ENCODE measurements around the gene CYSRT1. TPM values are rescaled to one million over a fixed set of nuclear protein-coding genes. Genes with fewer than 3 reads are reported as not detected.
A peak's percentile ranks its signal among the peaks of the same experiment; 100 is the strongest.

The CYSRT1 gene
- total RNA-seq, 2 experiments from 2014 or later: 0.17 to 0.26 TPM

GRCh38 chr9:137231372-137232039, 6.5 kb downstream of the CYSRT1 start:
- no peak overlapping the region for H3K4me3 Mint-ChIP-seq
- H3K27me3 Mint-ChIP-seq (ENCODE audit: low read depth): peaks cover 2% of the 10 kb centered on the region
- no peak overlapping the region for H3K27ac Mint-ChIP-seq
- no peaks in the 10 kb centered on the region for H3K36me3 Mint-ChIP-seq (ENCODE audit: low read depth)
- intact Hi-C loops (cut with micrococcal nuclease): no loop called here
- no peak for DNase-seq
- no peaks in the 10 kb centered on the region for H3K9me3 Mint-ChIP-seq
- CTCF ChIA-PET: interaction anchor here (1.9 kb wide), 1 partner anchor 113 kb away, joined by 5 read pairs; no protein-coding TSS in a partner anchor
- peaks cover 7% of the 10 kb centered on the region for H3K4me1 Mint-ChIP-seq (ENCODE audit: low read depth)

DNA sequence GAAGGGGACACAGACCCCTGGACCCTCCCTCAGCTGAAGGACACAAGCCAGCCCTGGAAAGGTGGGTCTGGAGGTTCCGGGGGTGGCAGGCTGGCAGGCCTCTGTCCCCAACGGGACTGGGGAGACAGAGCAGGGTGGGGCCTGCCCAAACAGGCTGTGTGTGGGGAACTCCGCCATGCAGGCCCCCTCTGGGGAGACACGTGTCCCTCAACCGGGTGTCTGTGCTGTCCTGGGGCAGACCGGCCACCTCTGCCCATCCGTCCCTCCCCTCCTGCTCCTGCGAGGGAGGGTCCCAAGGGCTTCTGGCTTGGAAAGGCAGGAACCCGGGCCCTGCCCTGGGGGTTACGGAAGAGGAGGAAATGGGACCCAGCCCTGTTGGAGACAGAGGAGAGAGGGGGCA, 7.1 kb downstream of the CYSRT1 start:
- Mint-ChIP-seq H3K9me3 (no peaks in the 10 kb centered on the region), H3K27ac (no peak overlapping the region), H3K27me3 (ENCODE audit: low read depth) (peaks cover 2% of the 10 kb centered on the region), H3K36me3 (ENCODE audit: low read depth) (no peaks in the 10 kb centered on the region), H3K4me1 (ENCODE audit: low read depth) (peaks cover 12% of the 10 kb centered on the region), H3K4me3 (no peak overlapping the region)
- DNase-seq: no peak
- CTCF ChIA-PET: no interaction called here
- intact Hi-C loops (cut with micrococcal nuclease): no loop called here

DNA sequence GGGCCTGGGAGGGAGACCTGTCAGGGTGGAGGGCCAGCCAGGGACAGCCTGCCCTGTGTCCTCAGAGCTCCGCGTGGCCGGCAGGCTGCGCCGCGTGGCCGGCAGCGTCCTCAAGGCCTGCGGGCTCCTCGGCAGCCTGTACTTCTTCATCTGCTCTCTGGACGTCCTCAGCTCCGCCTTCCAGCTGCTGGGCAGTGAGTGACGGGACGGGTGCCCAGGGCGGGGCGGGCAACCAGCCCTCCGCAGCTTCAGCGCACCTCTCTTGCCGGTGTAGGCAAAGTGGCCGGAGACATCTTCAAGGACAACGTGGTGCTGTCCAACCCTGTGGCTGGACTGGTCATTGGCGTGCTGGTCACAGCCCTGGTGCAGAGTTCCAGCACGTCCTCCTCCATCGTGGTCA, 7.5 kb downstream of the CYSRT1 start:
- CTCF ChIA-PET: interaction anchor here (0.9 kb wide), 1 partner anchor 19 kb away, joined by 3 read pairs; the partner anchor contains the start of gene STPG3
- Mint-ChIP-seq H3K4me3 (no peak overlapping the region), H3K9me3 (no peaks in the 10 kb centered on the region), H3K36me3 (ENCODE audit: low read depth) (no peaks in the 10 kb centered on the region), H3K4me1 (ENCODE audit: low read depth) (peaks cover 10% of the 10 kb centered on the region), H3K27ac (no peak overlapping the region), H3K27me3 (ENCODE audit: low read depth) (peaks cover 2% of the 10 kb centered on the region)
- intact Hi-C loops (cut with micrococcal nuclease): no loop called here
- DNase-seq: no peak

DNA sequence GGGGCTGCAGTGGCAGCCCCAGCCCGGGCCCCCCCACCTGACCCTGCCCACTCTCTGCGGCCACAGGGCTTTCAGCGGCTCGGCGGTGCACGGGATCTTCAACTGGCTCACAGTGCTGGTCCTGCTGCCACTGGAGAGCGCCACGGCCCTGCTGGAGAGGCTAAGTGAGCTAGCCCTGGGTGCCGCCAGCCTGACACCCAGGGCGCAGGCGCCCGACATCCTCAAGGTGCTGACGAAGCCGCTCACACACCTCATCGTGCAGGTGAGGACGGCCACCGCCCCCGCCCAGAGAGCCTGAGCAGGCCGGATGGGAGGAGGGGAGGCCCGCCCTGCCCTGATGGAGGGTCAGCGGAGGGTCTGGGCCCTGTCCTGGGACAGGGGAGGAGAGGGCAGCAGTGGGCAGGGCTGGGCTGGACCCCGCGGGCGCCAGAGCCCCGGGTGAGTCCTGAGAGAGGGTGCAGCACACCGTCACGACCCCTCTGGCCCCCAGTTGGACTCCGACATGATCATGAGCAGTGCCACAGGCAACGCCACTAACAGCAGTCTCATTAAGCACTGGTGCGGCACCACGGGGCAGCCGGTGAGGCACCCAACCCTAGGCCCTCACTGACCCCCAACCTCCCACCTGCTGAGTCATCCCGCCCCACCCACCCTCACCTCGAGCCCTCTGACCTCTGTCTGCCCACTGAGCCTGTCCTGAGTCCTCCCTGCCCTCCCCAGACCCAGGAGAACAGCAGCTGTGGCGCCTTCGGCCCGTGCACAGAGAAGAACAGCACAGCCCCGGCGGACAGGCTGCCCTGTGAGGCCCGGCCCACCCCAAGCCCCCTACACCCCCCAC, 8.4 kb downstream of the CYSRT1 start:
- intact Hi-C loops (cut with micrococcal nuclease): no loop called here
- H3K27ac Mint-ChIP-seq: no peak overlapping the region
- peaks cover 13% of the 10 kb centered on the region for H3K4me1 Mint-ChIP-seq (ENCODE audit: low read depth)
- H3K36me3 Mint-ChIP-seq (ENCODE audit: low read depth): no peaks in the 10 kb centered on the region
- no peaks in the 10 kb centered on the region for H3K27me3 Mint-ChIP-seq (ENCODE audit: low read depth)
- CTCF ChIA-PET: interaction anchor here (0.9 kb wide), 1 partner anchor 18 kb away, joined by 3 read pairs; the partner anchor contains the start of gene STPG3
- no peaks in the 10 kb centered on the region for H3K9me3 Mint-ChIP-seq
- no peak overlapping the region for H3K4me3 Mint-ChIP-seq
- no peak for DNase-seq

GRCh38 chr9:137234055-137234697, 9.2 kb downstream of the CYSRT1 start:
- no peak overlapping the region for H3K4me3 Mint-ChIP-seq
- H3K9me3 Mint-ChIP-seq: no peaks in the 10 kb centered on the region
- peaks cover 2% of the 10 kb centered on the region for H3K36me3 Mint-ChIP-seq (ENCODE audit: low read depth)
- no peak for DNase-seq
- no peaks in the 10 kb centered on the region for H3K27me3 Mint-ChIP-seq (ENCODE audit: low read depth)
- H3K4me1 Mint-ChIP-seq (ENCODE audit: low read depth): peaks cover 19% of the 10 kb centered on the region
- no peak overlapping the region for H3K27ac Mint-ChIP-seq
- intact Hi-C loops (cut with micrococcal nuclease): no loop called here
- CTCF ChIA-PET: interaction anchor here (1.4 kb wide), 1 partner anchor 45 kb away, joined by 6 read pairs; the partner anchor contains the start of gene SSNA1

GRCh38 chr9:137234758-137235423, 9.9 kb downstream of the CYSRT1 start:
- DNase-seq: no peak
- Mint-ChIP-seq H3K4me1 (ENCODE audit: low read depth) (peaks cover 23% of the 10 kb centered on the region), H3K27ac (no peak overlapping the region), H3K36me3 (ENCODE audit: low read depth) (peaks cover 2% of the 10 kb centered on the region), H3K9me3 (no peaks in the 10 kb centered on the region), H3K4me3 (no peak overlapping the region), H3K27me3 (ENCODE audit: low read depth) (no peaks in the 10 kb centered on the region)
- intact Hi-C loops (cut with micrococcal nuclease): loop anchor here (5.0 kb wide), 1 partner anchor 188 kb away; the partner anchor contains the start of gene NPDC1
- CTCF ChIA-PET: interaction anchor here (1.4 to 2.6 kb wide), 2 partner anchors 46 to 105 kb away, joined by 6 to 10 read pairs; partner anchors contain the start of gene SSNA1

DNA sequence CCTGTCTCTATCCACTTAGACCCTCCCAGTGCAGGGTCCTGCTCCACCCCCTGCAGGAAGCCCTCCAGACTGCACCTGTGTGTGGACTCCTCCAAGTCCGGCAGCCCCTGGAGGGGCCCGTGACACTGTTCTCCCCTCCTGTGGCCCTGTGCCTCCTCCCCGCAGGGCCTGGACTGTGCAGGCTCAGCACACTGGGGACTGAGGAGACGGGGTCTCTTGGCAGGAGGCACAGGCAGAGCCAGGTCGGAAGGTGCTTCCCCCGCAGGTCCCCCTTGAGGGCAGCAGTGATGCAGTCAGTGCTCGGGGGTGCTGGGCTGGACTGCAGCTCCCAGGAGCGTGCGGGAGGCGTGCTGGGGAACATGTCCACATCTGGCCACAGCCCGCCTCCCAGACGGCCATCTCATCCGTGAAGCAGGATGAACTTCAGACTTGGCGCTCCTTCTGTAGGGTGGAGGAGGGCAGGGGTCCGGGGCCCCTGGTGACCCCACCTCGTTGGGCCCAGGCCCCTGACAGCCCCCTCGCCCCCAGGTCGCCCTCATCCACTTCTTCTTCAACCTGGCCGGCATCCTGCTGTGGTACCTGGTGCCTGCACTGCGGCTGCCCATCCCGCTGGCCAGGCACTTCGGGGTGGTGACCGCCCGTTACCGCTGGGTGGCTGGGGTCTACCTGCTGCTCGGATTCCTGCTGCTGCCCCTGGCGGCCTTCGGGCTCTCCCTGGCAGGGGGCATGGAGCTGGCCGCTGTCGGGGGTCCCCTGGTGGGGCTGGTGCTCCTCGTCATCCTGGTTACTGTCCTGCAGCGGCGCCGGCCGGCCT, 10.7 kb downstream of the CYSRT1 start:
- intact Hi-C loops (cut with micrococcal nuclease): loop anchor here (1.0 to 5.0 kb wide), 2 partner anchors 117 to 188 kb away; partner anchors contain the start of gene NPDC1
- Mint-ChIP-seq H3K27me3 (ENCODE audit: low read depth) (no peaks in the 10 kb centered on the region), H3K27ac (no peak overlapping the region), H3K4me3 (no peak overlapping the region), H3K36me3 (ENCODE audit: low read depth) (peaks cover 2% of the 10 kb centered on the region), H3K9me3 (no peaks in the 10 kb centered on the region), H3K4me1 (ENCODE audit: low read depth) (peaks cover 23% of the 10 kb centered on the region)
- DNase-seq: no peak
- CTCF ChIA-PET: interaction anchor here (1.1 to 2.6 kb wide), 16 partner anchors 9 to 458 kb away, joined by 3 to 22 read pairs (median 6); partner anchors contain the start of genes NELFB, RNF208, RNF224 and SSNA1

DNA sequence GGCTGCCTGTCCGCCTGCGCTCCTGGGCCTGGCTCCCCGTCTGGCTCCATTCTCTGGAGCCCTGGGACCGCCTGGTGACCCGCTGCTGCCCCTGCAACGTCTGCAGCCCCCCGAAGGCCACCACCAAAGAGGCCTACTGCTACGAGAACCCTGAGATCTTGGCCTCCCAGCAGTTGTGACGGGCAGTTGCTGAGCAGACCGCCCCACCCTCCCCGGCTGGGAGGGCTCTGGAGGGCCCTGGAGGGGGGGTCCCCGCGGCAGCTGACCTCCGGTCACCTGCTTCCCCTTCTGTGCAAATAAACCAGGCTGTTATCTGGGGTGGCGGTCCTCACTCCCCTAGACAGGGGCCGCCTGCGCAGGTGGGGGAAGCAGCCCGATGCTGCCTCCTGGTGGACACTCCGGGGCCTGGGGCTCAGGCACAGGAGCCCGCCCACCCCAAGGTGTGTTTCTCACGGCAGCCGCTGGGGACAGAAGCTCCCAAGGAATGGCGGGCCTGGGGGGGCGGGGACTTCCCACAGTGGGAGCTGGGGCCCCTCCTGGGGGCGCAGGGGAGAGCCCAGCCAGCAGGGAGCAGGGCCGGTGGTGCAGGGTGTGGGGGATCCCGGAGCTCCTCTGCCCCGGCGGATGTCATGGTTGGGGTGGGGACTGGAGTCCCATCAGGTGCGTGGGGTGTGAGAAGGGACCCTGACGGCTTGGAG, 11.4 kb downstream of the CYSRT1 start:
- CTCF ChIA-PET: interaction anchor here (0.6 to 2.6 kb wide), 27 partner anchors 9 to 697 kb away, joined by 3 to 22 read pairs (median 4); partner anchors contain the start of genes ANAPC2, NELFB, RNF208 and RNF224
- intact Hi-C loops (cut with micrococcal nuclease): loop anchor here (1.0 to 5.0 kb wide), 2 partner anchors 118 to 189 kb away; partner anchors contain the start of gene NPDC1
- no peaks in the 10 kb centered on the region for H3K27me3 Mint-ChIP-seq (ENCODE audit: low read depth)
- H3K27ac Mint-ChIP-seq: no peak overlapping the region
- peak; percentile 94 for DNase-seq
- H3K9me3 Mint-ChIP-seq: no peaks in the 10 kb centered on the region
- H3K36me3 Mint-ChIP-seq (ENCODE audit: low read depth): peaks cover 5% of the 10 kb centered on the region
- no peak overlapping the region for H3K4me3 Mint-ChIP-seq
- H3K4me1 Mint-ChIP-seq (ENCODE audit: low read depth): peaks cover 23% of the 10 kb centered on the region

GRCh38 chr9:137236936-137237421, 12.0 kb downstream of the CYSRT1 start:
- H3K27ac Mint-ChIP-seq: no peak overlapping the region
- CTCF ChIA-PET: interaction anchor here (0.7 to 2.6 kb wide), 26 partner anchors 10 to 698 kb away, joined by 3 to 22 read pairs (median 4); partner anchors contain the start of genes ANAPC2, NELFB, RNF208 and RNF224
- peaks cover 8% of the 10 kb centered on the region for H3K36me3 Mint-ChIP-seq (ENCODE audit: low read depth)
- DNase-seq: no peak
- H3K4me3 Mint-ChIP-seq: no peak overlapping the region
- intact Hi-C loops (cut with micrococcal nuclease): loop anchor here (1.0 to 5.0 kb wide), 2 partner anchors 119 to 190 kb away; partner anchors contain the start of gene NPDC1
- no peaks in the 10 kb centered on the region for H3K9me3 Mint-ChIP-seq
- H3K27me3 Mint-ChIP-seq (ENCODE audit: low read depth): no peaks in the 10 kb centered on the region
- peaks cover 23% of the 10 kb centered on the region for H3K4me1 Mint-ChIP-seq (ENCODE audit: low read depth)
